PC-3 (cell line): ENCODE results near the gene ACP7.

Source experiments
- CTCF ChIP-seq: fragments of 300-600 bp; sonication (generic); conservative IDR thresholded peaks from 2 replicates; pipeline ENCODE4 v1.5.1; 2017; ENCODE audit warnings: antibody characterized with exemption, low read depth, mild to moderate bottlenecking, low read length
- EZH2 ChIP-seq: fragments of 300-600 bp; sonication (generic); IDR thresholded peaks from one replicate; pipeline ENCODE4 v1.6.1; 2017; ENCODE audit warnings: antibody characterized with exemption, mild to moderate bottlenecking, low read length; ENCODE audit not compliant: unreplicated experiment
- EZH2phosphoT487 ChIP-seq: fragments of 300-600 bp; sonication (generic); IDR thresholded peaks from 2 replicates; pipeline ENCODE4 v1.6.1; 2018; ENCODE audit warnings: mild to moderate bottlenecking, antibody characterized with exemption, low read length, borderline replicate concordance

GRCh38 chr19:39135701-39136100 is 51.5 kb downstream of the ACP7 start:
- no peak for TF ChIP-seq CTCF
- TF ChIP-seq EZH2phosphoT487, result no peak
- no peak for TF ChIP-seq EZH2
